AG10803 (cell line): ENCODE results near the gene FBXL17.

Source experiments
- DNase-seq: peaks from one replicate; pipeline ENCODE4 v3.0.0; 2010; ENCODE audit warnings: low read depth
- H3K4me3 ChIP-seq: 2 replicates; pipeline ENCODE4 v1.5.1; 2011; ENCODE audit warnings: mild to moderate bottlenecking, low read length, control low read depth
- TF ChIP-seq, protein P1 (sequence below): conservative IDR thresholded peaks from 2 replicates; pipeline ENCODE4 v1.5.1; 2011; ENCODE audit warnings: mild to moderate bottlenecking, low read length, control low read depth, inconsistent platforms

Gene FBXL17

DNA sequence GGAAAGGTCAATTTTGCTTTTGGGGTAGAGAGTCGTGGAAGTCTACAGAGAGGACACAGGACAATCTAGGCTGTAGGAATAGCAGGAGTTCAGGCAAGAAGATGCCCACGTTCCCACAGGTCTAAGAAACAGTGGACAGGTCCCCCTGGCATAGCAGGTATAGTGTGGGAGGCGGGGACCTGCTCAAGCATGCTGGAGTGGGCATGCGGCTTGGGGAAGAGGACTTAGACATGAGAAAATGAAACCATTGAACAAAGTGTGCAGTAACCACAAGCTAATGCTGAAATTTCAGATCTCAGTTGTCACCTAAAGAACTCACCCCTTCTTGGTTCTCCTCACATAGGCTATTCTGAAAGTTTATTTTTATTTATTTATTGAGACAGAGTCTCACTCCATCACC is 568.3 kb downstream of the FBXL17 start:
- DNase-seq, result no peak
- no peak overlapping the region for H3K4me3 ChIP-seq
- TF ChIP-seq, protein P1, sequence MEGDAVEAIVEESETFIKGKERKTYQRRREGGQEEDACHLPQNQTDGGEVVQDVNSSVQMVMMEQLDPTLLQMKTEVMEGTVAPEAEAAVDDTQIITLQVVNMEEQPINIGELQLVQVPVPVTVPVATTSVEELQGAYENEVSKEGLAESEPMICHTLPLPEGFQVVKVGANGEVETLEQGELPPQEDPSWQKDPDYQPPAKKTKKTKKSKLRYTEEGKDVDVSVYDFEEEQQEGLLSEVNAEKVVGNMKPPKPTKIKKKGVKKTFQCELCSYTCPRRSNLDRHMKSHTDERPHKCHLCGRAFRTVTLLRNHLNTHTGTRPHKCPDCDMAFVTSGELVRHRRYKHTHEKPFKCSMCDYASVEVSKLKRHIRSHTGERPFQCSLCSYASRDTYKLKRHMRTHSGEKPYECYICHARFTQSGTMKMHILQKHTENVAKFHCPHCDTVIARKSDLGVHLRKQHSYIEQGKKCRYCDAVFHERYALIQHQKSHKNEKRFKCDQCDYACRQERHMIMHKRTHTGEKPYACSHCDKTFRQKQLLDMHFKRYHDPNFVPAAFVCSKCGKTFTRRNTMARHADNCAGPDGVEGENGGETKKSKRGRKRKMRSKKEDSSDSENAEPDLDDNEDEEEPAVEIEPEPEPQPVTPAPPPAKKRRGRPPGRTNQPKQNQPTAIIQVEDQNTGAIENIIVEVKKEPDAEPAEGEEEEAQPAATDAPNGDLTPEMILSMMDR, result no peak

- DNase-seq, result peak; percentile 71
- TF ChIP-seq, protein P1, result no peak
- H3K4me3 ChIP-seq, result no peak overlapping the region
Measured at GRCh38 chr5:107812570-107813141, 569.2 kb downstream of the FBXL17 start.

DNA sequence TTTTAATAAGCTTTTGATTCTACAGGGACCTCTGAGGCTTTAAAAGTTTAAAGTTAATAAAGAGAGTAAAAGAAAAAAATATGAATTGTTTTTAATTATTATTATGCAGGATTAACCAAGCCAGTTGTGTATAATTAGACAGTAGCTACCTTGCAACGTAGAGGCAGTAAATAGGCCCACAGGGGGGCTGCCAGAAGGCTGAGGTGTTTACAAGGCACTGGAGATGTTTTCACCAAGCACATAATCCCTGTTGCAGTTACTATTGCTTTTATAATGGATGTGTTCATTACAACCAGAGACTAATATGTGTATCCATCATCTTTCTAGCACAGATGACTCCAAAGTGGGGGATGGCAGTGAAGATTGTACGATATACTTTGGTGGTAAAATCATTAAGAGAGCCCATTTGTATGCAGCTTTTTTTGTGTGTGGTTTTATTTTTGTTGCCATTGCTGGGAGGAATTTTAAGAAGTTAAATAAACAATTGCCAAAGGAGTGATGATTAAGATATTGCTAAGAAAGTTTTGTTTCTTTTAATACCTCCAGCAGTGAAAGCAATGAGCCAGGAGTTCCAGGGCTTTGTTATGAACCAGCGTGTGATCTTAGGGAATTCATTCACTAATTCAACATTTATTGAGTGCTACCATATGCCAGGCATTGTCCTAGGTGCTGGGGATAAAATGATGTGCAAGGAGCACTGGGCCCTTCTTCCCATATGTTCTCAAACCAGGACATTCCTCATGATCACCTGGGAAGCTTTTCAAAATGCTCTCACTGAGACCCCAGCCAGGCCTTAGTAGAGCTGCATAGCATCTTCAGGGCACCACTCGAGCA is 572.5 kb downstream of the FBXL17 start:
- DNase-seq, result peak; percentile 42
- H3K4me3 ChIP-seq, result no peak overlapping the region
- TF ChIP-seq, protein P1, result no peak
